ENCODE measurements around the gene SH2D7. TPM values are rescaled to one million over a fixed set of nuclear protein-coding genes. Genes with fewer than 3 reads are reported as not detected.

SH2D7 gene
- not detected for total RNA-seq

DNA sequence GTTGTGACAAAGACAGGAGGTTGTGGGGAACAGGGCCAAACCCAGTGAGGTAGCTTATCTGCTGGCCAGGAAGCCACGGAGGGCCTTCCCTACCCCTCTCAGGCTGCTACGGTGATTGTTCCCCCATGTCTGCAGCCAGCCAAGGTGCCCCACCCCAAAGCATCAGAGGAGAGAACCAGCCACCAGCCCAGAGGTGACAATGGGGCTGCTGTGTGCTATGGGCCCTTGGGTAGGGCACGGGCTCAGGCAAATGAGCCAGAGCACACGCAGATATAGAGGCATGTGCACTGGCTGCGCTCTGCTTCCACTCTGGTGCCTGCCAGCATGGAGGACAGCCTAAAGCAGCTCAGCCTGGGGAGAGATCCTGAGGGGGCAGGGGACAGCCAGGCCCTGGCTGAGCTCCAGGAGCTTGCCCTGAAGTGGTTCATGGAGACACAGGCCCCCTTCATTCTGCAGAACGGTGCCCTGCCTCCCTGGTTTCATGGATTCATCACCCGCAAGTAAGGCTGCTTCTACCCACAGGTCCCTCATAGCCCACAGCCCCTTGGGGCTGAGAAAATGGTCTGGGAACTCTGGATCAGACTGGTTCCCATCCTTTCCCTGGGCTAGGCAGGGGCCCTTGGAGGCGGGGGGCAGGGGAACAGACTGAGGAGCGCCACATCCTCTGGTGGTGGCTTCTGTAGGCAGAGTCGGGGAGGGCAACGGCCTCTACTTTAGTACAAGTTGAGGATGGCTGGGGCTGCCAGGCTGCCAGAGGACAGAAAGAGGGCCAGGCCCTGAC, at the start of gene SH2D7:
TSS of gene SH2D7 (plus strand) at position 301 of the 781 bp plus-strand sequence. CDS start at position 325, 24 bp downstream.
- DNase-seq (ENCODE audit: low spot score), result peak; percentile 43
- no peak for ATAC-seq

DNA sequence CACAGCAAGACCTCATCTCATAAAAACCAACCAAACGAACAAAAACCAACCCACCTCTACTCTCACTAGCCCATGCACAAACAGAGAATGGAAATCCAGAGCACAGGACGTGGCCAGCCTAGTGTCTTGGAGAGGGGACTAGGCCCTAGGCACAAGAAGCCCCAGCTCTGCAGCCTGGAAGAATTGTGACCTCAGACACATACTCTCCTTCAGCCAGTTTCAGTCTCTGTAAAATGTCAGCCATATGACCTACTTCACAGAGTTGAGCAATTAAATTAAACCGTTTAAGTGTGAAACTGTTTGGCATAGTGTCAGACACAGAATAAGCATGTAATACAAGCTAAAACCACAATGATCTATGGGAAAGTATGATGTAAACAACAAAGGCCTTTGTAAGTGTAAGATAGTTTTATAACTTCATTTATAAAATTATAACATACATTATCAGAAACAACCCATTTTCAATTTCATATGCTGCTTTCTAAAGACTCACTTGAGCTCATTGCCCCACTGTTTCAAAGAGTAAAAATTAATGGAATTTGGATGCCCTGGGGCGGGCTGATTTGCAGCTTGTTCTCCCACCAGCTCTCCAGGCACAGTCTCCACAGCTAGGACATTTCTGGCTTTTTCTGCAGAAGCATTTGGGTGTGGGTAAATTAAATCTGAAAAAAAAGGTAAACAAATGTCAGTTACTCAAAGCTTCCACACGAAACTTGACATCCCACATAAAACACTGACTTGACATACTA, 47.8 kb upstream of the SH2D7 start:
- no peak for ATAC-seq
- peak; percentile 35 for DNase-seq (ENCODE audit: low spot score)

DNA sequence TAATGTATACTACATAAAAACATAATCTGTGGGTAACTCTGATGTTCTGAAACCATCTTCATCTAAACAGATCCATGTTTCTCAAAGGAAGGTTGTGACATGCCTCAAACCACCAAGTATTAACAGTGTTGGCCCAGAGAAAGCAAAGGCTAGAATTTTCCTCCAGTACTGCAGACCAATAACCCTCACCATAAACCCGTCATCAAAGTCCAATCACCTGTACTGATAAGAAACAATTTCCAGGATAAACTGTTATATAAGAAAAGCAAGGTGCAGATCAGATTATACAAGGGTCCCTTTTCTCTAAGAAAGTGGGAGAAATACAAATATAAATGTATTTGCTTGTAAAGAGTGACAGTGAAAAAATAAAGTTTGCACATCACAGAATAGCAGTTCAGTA, 47.2 kb upstream of the SH2D7 start:
- no peak for DNase-seq (ENCODE audit: low spot score)

DNA sequence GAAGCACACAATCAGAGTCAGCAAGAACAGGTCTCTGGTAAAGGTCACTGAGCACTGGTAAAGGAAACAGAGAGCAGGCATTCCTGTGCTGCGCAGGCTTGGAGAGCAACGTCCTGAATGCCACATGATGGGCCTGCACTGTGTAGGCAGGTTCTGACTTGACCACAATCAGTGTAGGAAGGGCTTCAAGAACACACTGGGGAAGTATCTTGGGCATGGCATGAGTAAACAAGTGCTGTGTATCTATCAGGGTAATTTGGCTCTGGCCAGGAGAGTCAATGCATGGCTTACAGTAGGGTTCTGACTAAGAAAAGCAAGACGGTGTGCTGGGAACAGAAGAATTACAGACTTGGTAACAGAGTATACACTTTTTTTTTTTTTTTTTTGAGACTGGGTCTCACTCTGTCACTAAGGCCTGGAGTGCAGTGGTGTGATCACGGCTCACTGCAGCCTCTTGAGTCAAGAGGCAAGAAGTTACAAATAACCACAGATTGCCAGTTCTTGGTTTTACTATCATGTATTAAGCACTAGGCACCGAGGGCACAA, 45.5 kb upstream of the SH2D7 start:
- DNase-seq (ENCODE audit: low spot score), result peak; percentile 41
- peak; percentile 47 for ATAC-seq

More for the DNA sequence above, 47.2 kb upstream of the SH2D7 start:
- ATAC-seq, result no peak

DNA sequence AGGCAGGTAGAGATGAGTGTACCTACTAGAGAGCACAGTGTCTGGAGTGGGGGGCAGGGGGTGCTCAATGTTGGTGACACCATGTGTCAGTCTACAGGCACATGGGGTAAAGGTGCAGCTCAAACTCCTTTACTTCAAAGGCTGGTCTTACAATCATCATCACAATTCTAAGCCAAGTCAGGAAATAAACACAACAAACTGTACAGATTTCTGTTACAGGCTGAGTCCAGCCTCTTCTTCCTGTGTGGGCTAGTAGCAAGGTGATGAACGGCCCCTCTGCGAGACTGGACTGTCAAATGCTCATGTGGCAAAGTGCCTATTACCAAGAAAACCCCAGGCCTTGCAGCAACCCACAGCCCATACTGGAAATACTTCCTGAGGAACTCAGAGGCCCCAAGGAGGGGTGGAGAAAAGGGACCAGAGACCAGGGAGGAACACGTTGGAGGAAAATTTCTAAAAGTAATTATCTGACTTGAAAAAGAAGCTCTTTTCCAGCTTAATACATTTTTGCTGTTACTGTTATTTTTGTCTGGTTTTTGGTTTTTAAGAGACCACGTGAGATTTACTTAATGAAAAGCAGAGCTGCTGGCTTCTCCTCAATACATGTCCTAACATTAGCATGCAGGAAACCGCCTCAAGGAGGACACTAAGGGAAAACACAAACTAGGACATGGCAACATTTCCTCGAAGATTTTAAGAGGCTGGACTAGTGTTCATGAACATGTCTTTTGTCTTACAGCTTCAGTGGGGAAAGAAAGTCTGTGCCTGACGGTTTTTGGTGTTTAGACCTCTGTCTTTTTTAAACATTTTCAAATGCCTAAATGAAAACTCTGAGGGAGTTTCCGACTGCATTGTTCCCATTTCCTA, 44.4 kb upstream of the SH2D7 start:
- ATAC-seq (peak; percentile 17), DNase-seq (ENCODE audit: low spot score) (peak; percentile 46)

DNA sequence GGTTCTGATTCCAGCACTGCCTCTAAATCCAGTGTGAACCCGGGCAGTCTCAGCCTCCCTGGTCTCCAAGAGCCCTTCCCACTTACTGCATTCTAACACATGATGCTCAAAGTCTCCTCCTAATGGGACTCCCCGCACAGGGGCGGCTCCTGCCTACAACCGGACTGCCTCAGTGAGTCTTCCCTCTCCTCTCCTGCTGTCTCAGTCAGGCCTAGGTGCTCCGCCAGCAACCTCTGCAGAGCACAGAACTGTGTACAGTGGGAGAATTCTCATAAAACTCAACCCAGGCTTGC, 43.8 kb upstream of the SH2D7 start:
- DNase-seq (ENCODE audit: low spot score) (peak; percentile 32), ATAC-seq (no peak)

DNA sequence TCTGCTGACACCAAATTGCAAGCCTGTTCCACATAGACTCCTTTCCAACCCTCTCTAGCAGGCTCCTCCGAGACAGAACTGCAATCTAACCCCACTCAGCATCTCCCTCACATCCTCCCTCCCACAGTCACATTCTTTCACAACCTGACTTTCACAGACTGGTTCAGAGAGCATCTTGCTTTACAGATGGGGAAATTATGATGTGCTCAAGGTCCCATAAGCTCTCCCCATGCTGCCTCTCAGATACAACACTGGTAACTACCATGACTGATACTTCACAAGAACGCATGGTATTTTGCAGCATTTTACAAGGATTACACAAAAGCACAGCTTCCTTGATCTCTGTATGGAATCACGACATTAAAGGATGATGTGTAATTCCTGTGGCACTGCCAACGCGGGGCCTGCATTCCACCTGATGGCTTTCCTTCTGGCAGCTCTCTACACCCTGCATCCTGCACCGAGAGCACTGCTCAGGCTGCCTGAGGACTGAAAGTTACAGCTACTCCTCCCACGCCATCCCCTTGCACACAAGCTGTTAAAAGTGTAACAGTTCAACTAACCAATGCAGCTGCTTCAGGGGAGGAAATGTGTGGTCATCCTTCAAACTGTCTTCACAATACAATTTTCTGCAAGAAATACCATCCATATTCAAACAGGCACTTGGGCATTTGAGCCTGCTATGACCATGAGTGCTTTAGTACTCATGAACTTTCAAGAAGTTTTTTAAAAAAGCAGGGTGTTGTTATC, 42.5 kb upstream of the SH2D7 start:
- DNase-seq (ENCODE audit: low spot score) (peak; percentile 38), ATAC-seq (no peak)

DNA sequence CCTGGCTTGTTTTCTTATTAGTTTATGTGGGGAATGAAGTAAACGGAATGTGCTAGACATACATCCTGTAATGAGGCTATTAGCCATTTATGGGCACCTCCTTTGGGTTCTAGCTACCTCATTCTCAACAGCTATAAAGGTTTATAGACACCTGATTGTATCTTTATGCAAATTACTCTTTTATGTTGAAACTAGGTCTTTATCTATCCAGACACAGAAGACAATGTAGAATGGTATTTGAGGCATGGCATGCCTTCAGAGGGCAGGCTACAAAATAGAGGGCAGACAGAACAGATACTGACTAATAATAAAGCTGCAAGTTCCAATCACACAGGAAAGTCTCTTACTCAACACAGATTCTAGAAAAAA, 41.9 kb upstream of the SH2D7 start:
- DNase-seq (ENCODE audit: low spot score), result no peak
- ATAC-seq, result no peak

DNA sequence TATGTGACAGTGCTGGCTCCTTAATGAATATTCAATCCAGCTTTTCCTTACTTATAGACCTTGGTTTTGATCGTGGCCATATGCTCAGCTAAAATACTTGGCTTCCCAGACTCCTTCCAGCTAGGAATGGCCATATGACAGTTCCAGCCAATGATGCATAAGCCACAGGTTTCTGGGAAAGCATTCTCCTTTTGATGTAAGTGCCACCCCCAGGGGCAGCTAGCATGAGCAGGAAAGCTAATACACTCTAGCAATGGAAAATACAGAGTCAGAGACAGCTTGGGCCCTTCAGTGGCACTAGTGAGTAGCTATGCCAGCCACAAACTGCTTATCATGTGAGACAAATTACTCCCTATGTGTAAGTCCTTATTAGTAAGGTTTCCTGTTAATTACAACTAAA, 41.5 kb upstream of the SH2D7 start:
- ATAC-seq, result no peak

DNA sequence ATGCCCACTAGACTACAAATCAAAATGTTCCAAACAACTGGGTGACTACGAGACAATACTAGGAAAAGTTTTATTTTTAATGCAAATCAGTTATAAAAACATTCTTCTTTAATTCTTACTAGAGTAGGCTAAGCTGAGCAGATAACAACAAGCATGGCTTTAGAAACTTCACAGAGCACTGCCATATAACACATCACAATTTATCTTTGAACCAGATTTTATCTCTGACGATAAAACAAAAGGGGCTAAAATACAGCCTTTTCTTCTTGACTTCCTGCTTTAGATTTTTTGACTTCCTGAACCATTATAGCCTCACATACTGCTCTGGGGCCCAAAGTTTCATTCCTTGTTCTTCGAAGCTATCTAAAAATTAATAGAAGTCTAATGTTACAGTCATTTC, 40.8 kb upstream of the SH2D7 start:
- DNase-seq (ENCODE audit: low spot score), result no peak
- no peak for ATAC-seq

More for the DNA sequence above, 41.5 kb upstream of the SH2D7 start:
- no peak for DNase-seq (ENCODE audit: low spot score)

DNA sequence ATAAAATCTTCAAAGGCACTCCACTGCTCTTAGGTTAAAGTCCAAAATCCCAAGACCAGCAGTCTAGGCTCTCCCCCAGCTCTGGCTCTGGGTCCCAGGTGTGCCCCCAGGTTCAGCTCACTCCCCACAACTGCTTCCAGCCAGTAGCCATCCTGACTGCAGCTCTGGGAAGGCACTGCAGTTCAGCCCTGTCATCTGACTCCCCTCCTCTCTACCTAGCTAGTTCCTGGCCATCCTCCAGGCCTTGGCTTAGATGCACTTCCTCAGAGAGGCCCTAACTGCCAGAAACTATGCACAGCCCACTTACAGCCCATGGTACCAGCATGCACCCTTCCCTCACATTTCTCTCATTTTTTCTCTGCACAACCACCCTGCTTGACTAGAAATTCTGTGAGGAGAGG, 40.4 kb upstream of the SH2D7 start:
- DNase-seq (ENCODE audit: low spot score), result peak; percentile 56
- ATAC-seq, result peak; percentile 18

DNA sequence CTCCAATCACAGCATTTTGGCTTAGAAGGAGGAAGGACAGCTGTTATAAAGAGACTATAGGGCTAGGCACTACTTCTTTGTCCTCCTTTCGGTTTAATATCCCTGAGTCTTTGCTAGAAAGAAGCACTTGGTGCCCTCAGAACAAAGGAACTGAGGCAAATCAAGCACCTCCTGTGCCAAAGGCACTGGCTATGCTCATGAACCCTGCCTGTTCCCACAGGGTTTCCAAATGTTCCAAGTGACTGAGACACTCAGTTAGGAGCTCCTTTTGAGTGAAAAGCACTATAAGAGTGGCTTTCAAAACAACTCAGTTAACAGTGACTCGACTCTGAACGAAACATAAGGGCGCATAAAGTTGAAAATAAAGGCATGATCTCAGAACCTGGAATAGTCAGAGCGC, 39.8 kb upstream of the SH2D7 start:
- DNase-seq (ENCODE audit: low spot score) (no peak), ATAC-seq (no peak)

DNA sequence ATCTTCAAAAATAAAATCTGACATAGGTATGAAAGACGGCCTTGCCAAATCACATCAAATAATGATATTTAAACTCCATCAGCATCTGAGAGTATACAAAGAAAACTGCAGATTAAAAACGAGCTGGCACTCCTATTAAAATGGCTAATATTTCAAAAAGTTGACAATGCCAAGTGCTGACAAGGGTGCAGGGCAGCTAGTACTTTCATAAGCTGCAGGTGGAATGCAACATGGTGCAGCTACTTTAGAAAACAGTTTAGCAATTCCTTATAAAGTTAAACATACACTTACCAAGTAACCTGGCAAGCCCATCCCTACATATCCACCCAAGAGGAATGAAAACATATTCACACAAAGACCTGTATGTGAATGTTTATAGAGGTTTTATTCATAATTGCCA, 37.8 kb upstream of the SH2D7 start:
- ATAC-seq (no peak), DNase-seq (ENCODE audit: low spot score) (no peak)

DNA sequence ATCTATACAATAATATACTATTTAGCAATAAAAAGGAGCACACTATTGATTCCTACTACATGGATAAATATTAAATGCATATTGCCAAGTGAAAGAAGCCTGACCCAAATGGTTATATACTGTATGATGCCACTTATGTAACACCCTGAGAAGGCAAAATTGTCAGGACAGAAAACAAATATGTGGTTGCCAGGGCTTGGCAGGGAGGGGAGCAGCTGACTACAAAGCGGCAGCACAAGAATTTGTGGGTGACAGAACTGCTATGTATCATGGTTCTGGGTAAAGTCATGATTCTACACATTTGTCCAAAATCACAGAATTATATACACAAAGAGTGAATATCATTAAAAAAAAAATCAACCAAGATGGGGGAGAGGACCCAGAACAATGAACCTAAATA, 37.4 kb upstream of the SH2D7 start:
- ATAC-seq (peak; percentile 9), DNase-seq (ENCODE audit: low spot score) (peak; percentile 44)

DNA sequence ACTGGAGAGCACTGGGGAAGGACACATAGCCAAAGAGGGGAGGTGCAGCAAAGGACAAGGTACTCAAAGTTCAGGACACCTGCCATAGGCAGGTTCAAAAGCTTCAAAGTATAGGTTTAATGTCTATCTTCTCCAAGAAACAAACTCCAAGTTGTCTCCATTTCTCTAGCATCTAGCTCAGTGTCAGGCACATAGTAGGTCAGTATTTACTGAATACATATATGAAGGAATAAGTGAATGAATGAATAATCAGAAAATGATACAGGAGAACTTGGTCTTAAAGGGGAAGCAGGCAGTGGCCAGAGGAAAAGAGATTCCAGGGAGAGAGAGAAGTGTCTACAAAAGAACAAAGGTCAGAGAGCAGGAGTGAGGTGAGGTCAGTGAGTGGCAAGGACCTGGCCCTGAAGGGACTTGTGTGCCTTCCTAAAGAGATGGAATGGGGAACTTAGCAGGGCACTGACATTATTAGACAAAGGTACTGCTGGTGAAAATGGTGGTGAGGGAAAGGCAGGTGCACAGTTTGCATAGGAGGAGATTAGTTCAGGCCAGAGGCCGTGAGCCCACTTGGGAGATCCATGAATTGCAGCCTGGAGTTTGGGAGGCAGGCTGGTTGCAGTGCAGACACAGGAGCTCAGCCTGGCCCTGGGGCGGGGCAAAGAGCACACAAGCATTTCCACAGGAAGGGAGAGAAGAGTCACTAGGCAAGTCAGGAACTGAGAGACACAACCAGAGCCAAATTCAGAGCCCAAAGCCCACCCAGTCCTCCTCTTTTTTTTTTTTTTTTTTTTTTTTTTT, 36.2 kb upstream of the SH2D7 start:
- peak; percentile 64 for DNase-seq (ENCODE audit: low spot score)

DNA sequence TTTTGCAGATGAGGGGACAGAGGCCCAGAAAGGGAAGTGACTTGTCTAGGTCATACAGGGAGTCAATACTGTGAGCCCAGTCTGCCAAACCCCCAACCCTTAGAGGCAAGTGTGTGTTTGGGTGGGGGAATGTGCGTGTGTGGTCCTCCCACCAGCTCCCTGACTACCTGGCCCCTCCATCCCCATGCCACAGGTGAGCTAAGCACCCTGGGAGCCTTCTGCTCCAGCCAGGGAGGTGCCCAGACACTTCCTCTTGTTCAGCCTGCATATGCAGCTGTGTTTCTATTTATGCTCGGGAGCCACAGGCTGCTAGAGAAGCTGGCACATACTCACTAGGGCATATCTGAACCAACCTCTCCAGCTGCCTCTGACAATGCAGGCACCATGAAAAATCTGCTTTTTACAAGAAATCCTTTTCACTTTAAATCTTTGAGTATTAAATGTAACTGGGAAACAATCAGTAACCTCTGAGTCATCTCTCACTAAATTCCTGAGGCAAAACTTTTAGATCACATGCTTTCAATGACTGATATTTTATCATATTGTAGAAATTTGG, 35.6 kb upstream of the SH2D7 start:
- peak; percentile 56 for ATAC-seq
- DNase-seq (ENCODE audit: low spot score), result peak; percentile 45

More for the DNA sequence above, 36.2 kb upstream of the SH2D7 start:
- peak; percentile 82 for ATAC-seq

DNA sequence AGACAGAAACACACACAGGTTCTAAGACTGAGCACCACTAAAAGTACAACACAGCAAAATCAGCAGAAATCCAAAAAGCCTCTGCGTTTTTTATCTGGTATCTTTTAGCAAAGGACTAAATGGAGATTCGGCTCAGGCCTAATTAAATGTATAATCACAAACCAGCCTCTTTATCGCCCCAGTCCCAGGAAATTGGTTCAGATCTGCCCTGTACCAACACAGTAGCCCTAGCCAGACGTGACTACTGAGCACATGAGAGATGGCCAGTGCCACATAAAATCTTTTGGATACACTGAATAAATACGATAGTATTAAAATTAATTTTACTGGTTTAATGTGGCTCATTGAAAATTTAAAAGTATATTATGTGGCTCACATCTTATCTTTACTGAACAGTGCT, 34.6 kb upstream of the SH2D7 start:
- no peak for ATAC-seq
- DNase-seq (ENCODE audit: low spot score), result no peak

DNA sequence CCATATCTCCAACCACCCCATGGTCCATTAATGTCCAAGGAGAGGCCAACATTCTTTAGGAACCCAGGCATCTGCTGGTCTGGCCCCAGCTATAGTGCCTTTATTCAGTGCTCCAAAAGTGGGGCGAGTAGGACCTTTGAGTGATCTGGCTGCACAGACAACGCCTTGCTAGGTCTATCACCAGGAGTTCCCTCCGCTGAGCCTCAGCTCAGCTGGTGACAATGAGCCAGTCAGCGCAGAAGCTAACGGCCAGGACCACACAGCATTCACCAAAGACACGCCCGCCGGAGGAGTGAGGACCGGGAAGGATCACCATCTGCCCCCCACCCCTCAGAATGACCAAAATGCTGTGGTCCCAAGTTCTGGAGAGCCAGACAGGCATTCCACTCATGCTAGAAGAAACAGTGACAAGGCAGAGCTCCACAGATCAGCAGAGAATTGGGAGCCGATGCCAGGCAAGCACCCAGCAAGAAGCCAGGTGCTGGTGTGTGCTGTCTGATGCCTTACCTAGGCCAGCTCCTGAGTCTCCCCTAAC, 33.9 kb upstream of the SH2D7 start:
- DNase-seq (ENCODE audit: low spot score), result no peak
- no peak for ATAC-seq

All from left lobe of liver (tissue), 2 donors.